GM10248 (cell line): ENCODE results near the gene ERC2.

Source experiments
- CTCF ChIA-PET: fragments of 300-600 bp; sonication (Branson Sonifier 250); formaldehyde crosslinking; extraction: SDS; loops from one replicate; lab custom pipeline; 2021; ENCODE audit warnings: antibody characterized with exemption; lab: Yijun Ruan, JAX
- POLR2A ChIA-PET: fragments of 350-650 bp; sonication (Branson Sonifier 250); formaldehyde crosslinking; extraction: SDS; loops from one replicate; lab custom pipeline; 2020; ENCODE audit warnings: antibody characterized with exemption; lab: Yijun Ruan, JAX
- DNase-seq: peaks from one replicate; pipeline ENCODE4 v3.0.0; 2012; ENCODE audit errors: extremely low spot score
- TF ChIP-seq, protein P1 (sequence below): IDR thresholded peaks from 2 replicates; pipeline ENCODE4 v1.5.1; 2012; ENCODE audit warnings: mild to moderate bottlenecking, low read depth; ENCODE audit errors: extremely low read depth, missing control alignments, control extremely low read depth

Gene ERC2

DNA sequence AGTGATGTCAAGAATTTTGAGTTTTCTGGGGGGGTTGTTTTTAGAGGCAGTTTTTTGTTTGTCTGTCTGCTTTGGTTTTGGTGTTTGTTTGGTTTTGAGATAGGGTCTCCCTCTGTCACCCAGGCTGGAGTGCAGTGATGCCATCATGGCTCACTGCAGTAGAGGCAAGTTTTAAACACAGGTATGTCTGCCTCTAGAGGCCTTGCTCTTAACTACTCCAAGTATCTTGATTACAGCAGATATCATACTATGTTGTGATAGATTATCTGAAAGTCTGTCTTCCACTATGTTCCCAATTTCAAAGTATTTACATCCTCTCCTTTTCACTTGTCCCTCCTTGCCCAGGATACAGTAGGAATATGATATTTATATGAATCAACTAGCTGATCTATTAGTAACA, 57.7 kb downstream of the ERC2 start:
- CTCF ChIA-PET: interaction anchor here (0.7 kb wide), 1 partner anchor 54 kb away, joined by 3 read pairs; no protein-coding TSS in a partner anchor
- POLR2A ChIA-PET: no interaction called here
- DNase-seq: no peak
- TF ChIP-seq, protein P1, sequence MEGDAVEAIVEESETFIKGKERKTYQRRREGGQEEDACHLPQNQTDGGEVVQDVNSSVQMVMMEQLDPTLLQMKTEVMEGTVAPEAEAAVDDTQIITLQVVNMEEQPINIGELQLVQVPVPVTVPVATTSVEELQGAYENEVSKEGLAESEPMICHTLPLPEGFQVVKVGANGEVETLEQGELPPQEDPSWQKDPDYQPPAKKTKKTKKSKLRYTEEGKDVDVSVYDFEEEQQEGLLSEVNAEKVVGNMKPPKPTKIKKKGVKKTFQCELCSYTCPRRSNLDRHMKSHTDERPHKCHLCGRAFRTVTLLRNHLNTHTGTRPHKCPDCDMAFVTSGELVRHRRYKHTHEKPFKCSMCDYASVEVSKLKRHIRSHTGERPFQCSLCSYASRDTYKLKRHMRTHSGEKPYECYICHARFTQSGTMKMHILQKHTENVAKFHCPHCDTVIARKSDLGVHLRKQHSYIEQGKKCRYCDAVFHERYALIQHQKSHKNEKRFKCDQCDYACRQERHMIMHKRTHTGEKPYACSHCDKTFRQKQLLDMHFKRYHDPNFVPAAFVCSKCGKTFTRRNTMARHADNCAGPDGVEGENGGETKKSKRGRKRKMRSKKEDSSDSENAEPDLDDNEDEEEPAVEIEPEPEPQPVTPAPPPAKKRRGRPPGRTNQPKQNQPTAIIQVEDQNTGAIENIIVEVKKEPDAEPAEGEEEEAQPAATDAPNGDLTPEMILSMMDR: no peak

DNA sequence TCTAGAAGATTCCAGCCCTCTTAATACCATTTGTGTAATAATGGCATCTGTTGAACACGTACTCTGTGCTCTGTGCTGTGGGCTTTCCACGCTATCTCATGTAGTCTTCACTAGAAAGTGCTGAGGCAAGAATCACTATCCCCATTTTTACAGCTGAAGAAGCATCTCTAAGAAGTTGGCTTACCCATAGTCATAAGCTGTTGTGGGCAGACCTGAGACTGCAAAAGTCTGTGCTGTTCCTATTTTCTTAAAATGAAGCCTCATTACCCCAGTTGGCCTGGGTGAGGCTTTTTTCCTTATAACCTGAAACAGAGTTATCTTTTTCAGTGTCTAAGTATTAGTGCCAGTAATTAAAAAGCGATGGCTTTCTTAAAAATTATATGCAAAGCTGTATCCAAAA, 58.5 kb downstream of the ERC2 start:
- POLR2A ChIA-PET: no interaction called here
- TF ChIP-seq, protein P1: no peak
- DNase-seq: no peak
- CTCF ChIA-PET: no interaction called here

DNA sequence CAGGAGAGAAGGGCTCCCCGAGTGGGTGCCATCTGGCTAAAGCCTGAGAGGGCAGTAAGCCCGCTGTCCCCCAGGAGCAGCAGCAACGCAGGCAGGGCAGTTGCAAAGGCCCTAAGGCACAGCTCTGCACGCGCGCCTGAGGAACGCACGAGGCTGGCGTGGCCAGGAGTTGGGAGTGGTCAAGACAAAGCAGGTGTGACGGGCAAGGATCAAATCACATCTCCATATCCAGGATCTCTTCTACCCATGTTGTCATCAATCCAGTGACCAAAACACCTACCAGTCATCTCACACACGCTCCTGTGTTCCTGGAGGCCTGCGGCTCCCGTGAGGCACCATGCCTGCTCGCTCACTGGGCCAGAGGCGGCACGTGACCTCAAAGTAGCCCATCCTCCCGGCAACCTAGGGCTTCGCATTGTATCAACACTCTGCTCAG, 59.5 kb downstream of the ERC2 start:
- ChIA-PET POLR2A (no interaction called here), CTCF (no interaction called here)
- no peak for DNase-seq
- TF ChIP-seq, protein P1: no peak

DNA sequence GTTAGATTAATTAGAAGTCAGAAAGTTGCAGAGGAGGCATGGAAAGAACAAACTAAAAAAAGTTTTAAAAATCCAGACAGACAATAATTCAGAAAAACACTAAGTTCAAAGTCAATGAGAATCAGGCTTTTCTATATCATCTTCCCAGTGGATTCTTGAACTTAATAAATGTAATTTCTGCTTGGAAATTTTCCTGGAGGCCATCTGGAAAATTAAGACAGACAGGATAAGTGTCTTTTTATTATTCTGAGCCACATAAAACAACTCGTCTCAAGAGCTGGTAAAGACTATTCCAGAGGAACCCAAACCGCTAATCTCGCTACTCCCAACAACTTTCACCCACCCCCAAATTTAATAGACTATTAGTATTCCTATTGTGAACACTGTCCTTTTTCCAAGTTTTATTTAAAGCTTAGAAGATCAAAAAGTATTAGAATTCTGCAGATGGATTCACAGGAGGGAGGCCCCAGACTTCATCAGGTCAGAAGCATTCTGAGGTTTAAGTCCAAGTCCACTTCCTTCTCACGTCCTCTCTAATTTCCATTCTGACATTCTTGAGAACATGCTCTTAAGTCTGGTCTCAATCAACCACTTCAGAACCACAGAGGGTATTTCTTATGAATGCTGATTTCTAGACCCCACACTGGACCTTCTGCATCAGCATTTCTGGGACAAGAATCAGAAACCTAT, 61.3 kb downstream of the ERC2 start:
- TF ChIP-seq, protein P1: no peak
- CTCF ChIA-PET: interaction anchor here (1.0 kb wide), 1 partner anchor 10 kb away, joined by 3 read pairs; no protein-coding TSS in a partner anchor
- no peak for DNase-seq
- POLR2A ChIA-PET: no interaction called here

DNA sequence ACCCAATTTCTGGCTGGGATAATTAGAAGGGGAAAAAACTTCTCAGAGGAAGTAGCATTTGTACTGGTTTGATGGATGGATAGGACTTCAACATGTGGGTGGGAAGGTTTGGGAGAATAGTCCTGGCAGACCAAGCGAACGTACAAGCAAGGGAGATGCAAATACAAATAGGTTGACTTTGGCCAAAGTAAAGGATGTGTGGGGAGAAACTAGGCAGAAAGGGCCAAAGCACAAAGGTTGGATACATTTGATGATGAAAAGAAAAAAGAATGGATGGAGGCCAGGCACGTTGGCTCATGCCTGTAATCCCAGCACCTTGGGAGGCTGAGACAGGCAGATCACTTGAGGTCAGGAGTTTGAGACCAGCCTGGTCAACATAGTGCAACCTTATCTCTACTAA, 63.4 kb downstream of the ERC2 start:
- TF ChIP-seq, protein P1: no peak
- no peak for DNase-seq
- CTCF ChIA-PET: no interaction called here
- POLR2A ChIA-PET: no interaction called here

DNA sequence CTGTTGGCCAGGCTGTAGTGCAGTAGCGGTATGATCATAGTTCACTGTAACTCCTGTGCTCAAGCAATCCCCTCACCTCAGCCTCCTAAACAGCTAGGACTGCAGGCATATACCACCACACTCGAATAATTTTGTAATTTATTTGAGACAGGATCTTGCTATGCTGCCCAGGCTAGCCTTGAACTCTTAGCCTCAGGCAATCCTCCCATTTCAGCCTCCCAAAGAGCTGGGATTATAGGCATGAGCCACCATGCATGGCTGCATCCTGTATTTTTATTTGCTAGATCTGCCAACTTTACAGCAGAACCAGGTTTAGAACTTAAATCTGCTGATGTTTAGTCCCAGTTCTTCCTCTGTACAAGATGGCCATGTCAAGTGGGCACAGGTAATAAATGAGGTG, 69.6 kb downstream of the ERC2 start:
- ChIA-PET CTCF (no interaction called here), POLR2A (no interaction called here)
- TF ChIP-seq, protein P1: no peak
- DNase-seq: no peak

DNA sequence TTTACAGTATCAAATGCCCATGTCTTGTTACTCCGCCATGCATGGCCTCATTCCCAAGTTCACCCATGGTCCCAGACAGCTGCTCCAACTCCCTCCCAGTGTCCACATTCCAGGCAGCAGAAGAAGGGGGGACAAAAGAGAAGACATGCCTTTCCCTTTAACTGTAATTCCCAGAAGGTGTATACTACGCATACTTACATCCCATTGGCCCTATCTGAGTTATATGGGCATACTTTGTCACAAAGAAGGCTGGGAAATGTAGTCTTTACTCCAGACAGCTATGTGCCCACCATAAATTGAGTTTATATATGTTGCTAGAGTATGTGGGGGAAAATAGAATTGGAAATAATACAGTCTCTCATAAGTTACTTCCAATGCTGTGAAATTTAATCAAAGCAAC, 70.5 kb downstream of the ERC2 start:
- TF ChIP-seq, protein P1: no peak
- ChIA-PET POLR2A (no interaction called here), CTCF (no interaction called here)
- DNase-seq: no peak
